Measurements from ENCODE around the gene DSG3. TPM values are rescaled to one million over a fixed set of nuclear protein-coding genes. Genes with fewer than 3 reads are reported as not detected.

DSG3 gene
- total and polyA plus RNA-seq, 5 donors from 2014 or later = not detected

GRCh38 chr18:31436825-31437224 lies 10.7 kb upstream of the DSG3 start:
- no peaks in the 10 kb centered on the region for H3K27me3 Mint-ChIP-seq
- no peaks in the 10 kb centered on the region for H3K36me3 Mint-ChIP-seq
- no peak overlapping the region for H3K4me3 Mint-ChIP-seq
- DNase-seq (no peak), ATAC-seq (ENCODE audit: low read depth in 2 of 2) (no peak)
- H3K9me3 ChIP-seq (ENCODE audit: control insufficient read depth in 2 of 2, low read length in 2 of 2) = no peaks in the 10 kb centered on the region
- H3K27me3 ChIP-seq (ENCODE audit: control insufficient read depth, insufficient read depth, low read length) = no peaks in the 10 kb centered on the region
- H3K36me3 ChIP-seq (ENCODE audit: control insufficient read depth, insufficient read depth, low read length) = no peaks in the 10 kb centered on the region
- H3K4me1 ChIP-seq (ENCODE audit: control insufficient read depth, insufficient read depth, low read length, poor library complexity, severe bottlenecking) = no peaks in the 10 kb centered on the region
- no peaks in the 10 kb centered on the region for H3K4me1 Mint-ChIP-seq
- peaks cover 0 to 15% (median 5%) of the 10 kb centered on the region in 7 donors for H3K9me3 Mint-ChIP-seq
- H3K27ac ChIP-seq (ENCODE audit: insufficient read depth, low read length, poor library complexity, severe bottlenecking) = no peak overlapping the region
- no peak overlapping the region for H3K27ac Mint-ChIP-seq
- no peak overlapping the region for H3K4me3 ChIP-seq (ENCODE audit: low read depth, low read length)

- Histone ChIP-seq H3K36me3 (ENCODE audit: control insufficient read depth, insufficient read depth, low read length) (no peaks in the 10 kb centered on the region), H3K4me3 (ENCODE audit: low read depth, low read length) (no peak overlapping the region), H3K4me1 (ENCODE audit: control insufficient read depth, insufficient read depth, low read length, poor library complexity, severe bottlenecking) (no peaks in the 10 kb centered on the region), H3K27ac (ENCODE audit: insufficient read depth, low read length, poor library complexity, severe bottlenecking) (no peak overlapping the region), H3K9me3 (ENCODE audit: control insufficient read depth in 2 of 2, low read length in 2 of 2) (no peaks in the 10 kb centered on the region), H3K27me3 (ENCODE audit: control insufficient read depth, insufficient read depth, low read length) (no peaks in the 10 kb centered on the region)
- H3K27me3 Mint-ChIP-seq = no peaks in the 10 kb centered on the region
- H3K27ac Mint-ChIP-seq = no peak overlapping the region
- DNase-seq (no peak), ATAC-seq (ENCODE audit: low read depth in 2 of 2) (no peak)
- no peaks in the 10 kb centered on the region for H3K36me3 Mint-ChIP-seq
- no peaks in the 10 kb centered on the region for H3K4me1 Mint-ChIP-seq
- H3K4me3 Mint-ChIP-seq = no peak overlapping the region
- peaks cover 0 to 11% (median 8%) of the 10 kb centered on the region in 7 donors for H3K9me3 Mint-ChIP-seq
Observed at GRCh38 chr18:31438402-31438801, 9.1 kb upstream of the DSG3 start.

- no peaks in the 10 kb centered on the region for H3K36me3 ChIP-seq (ENCODE audit: control insufficient read depth, insufficient read depth, low read length)
- no peak overlapping the region for H3K4me3 Mint-ChIP-seq
- H3K9me3 ChIP-seq (ENCODE audit: control insufficient read depth in 2 of 2, low read length in 2 of 2) = no peaks in the 10 kb centered on the region
- H3K36me3 Mint-ChIP-seq = no peaks in the 10 kb centered on the region
- no peaks in the 10 kb centered on the region for H3K27me3 Mint-ChIP-seq
- no peaks in the 10 kb centered on the region for H3K4me1 ChIP-seq (ENCODE audit: control insufficient read depth, insufficient read depth, low read length, poor library complexity, severe bottlenecking)
- no peak overlapping the region for H3K27ac Mint-ChIP-seq
- peaks cover 0 to 9% (median 6%) of the 10 kb centered on the region in 7 donors for H3K9me3 Mint-ChIP-seq
- DNase-seq (no peak), ATAC-seq (ENCODE audit: low read depth in 2 of 2) (no peak)
- no peak overlapping the region for H3K4me3 ChIP-seq (ENCODE audit: low read depth, low read length)
- H3K27ac ChIP-seq (ENCODE audit: insufficient read depth, low read length, poor library complexity, severe bottlenecking) = no peak overlapping the region
- H3K4me1 Mint-ChIP-seq = no peaks in the 10 kb centered on the region
- no peaks in the 10 kb centered on the region for H3K27me3 ChIP-seq (ENCODE audit: control insufficient read depth, insufficient read depth, low read length)
Observed at GRCh38 chr18:31439807-31440325, 7.7 kb upstream of the DSG3 start.

- Histone ChIP-seq H3K27me3 (ENCODE audit: control insufficient read depth, insufficient read depth, low read length) (no peaks in the 10 kb centered on the region), H3K27ac (ENCODE audit: insufficient read depth, low read length, poor library complexity, severe bottlenecking) (no peak overlapping the region), H3K4me3 (ENCODE audit: low read depth, low read length) (no peak overlapping the region), H3K9me3 (ENCODE audit: control insufficient read depth in 2 of 2, low read length in 2 of 2) (no peaks in the 10 kb centered on the region), H3K4me1 (ENCODE audit: control insufficient read depth, insufficient read depth, low read length, poor library complexity, severe bottlenecking) (no peaks in the 10 kb centered on the region), H3K36me3 (ENCODE audit: control insufficient read depth, insufficient read depth, low read length) (no peaks in the 10 kb centered on the region)
- no peak for ATAC-seq (ENCODE audit: low read depth in 2 of 2)
- DNase-seq = no peak
- Mint-ChIP-seq H3K27ac (no peak overlapping the region), H3K36me3 (no peaks in the 10 kb centered on the region), H3K4me3 (no peak overlapping the region), H3K9me3 (peaks cover 0 to 9% (median 2%) of the 10 kb centered on the region in 7 donors), H3K4me1 (no peaks in the 10 kb centered on the region), H3K27me3 (no peaks in the 10 kb centered on the region)
Observed at GRCh38 chr18:31440787-31441186, 6.8 kb upstream of the DSG3 start.

GRCh38 chr18:31441493-31441892 lies 6.0 kb upstream of the DSG3 start:
- Histone ChIP-seq H3K4me1 (ENCODE audit: control insufficient read depth, insufficient read depth, low read length, poor library complexity, severe bottlenecking) (no peaks in the 10 kb centered on the region), H3K27ac (ENCODE audit: insufficient read depth, low read length, poor library complexity, severe bottlenecking) (no peak overlapping the region), H3K9me3 (ENCODE audit: control insufficient read depth in 2 of 2, low read length in 2 of 2) (no peaks in the 10 kb centered on the region), H3K27me3 (ENCODE audit: control insufficient read depth, insufficient read depth, low read length) (no peaks in the 10 kb centered on the region), H3K4me3 (ENCODE audit: low read depth, low read length) (no peak overlapping the region), H3K36me3 (ENCODE audit: control insufficient read depth, insufficient read depth, low read length) (no peaks in the 10 kb centered on the region)
- H3K9me3 Mint-ChIP-seq = peaks cover 0 to 9% (median 2%) of the 10 kb centered on the region in 7 donors
- no peak overlapping the region for H3K27ac Mint-ChIP-seq
- H3K36me3 Mint-ChIP-seq = no peaks in the 10 kb centered on the region
- no peaks in the 10 kb centered on the region for H3K4me1 Mint-ChIP-seq
- DNase-seq (no peak), ATAC-seq (ENCODE audit: low read depth in 2 of 2) (no peak)
- H3K27me3 Mint-ChIP-seq = no peaks in the 10 kb centered on the region
- no peak overlapping the region for H3K4me3 Mint-ChIP-seq

GRCh38 chr18:31444142-31444541 lies 3.4 kb upstream of the DSG3 start:
- DNase-seq (no peak), ATAC-seq (ENCODE audit: low read depth in 2 of 2) (no peak)
- Mint-ChIP-seq H3K27me3 (no peaks in the 10 kb centered on the region), H3K36me3 (no peaks in the 10 kb centered on the region), H3K4me3 (no peak overlapping the region), H3K27ac (no peak overlapping the region), H3K9me3 (peaks cover 0 to 9% (median 3%) of the 10 kb centered on the region in 7 donors), H3K4me1 (no peaks in the 10 kb centered on the region)
- H3K27me3 ChIP-seq (ENCODE audit: control insufficient read depth, insufficient read depth, low read length) = no peaks in the 10 kb centered on the region
- H3K4me1 ChIP-seq (ENCODE audit: control insufficient read depth, insufficient read depth, low read length, poor library complexity, severe bottlenecking) = no peaks in the 10 kb centered on the region
- H3K9me3 ChIP-seq (ENCODE audit: control insufficient read depth in 2 of 2, low read length in 2 of 2) = no peaks in the 10 kb centered on the region
- no peaks in the 10 kb centered on the region for H3K36me3 ChIP-seq (ENCODE audit: control insufficient read depth, insufficient read depth, low read length)
- H3K27ac ChIP-seq (ENCODE audit: insufficient read depth, low read length, poor library complexity, severe bottlenecking) = no peak overlapping the region
- H3K4me3 ChIP-seq (ENCODE audit: low read depth, low read length) = no peak overlapping the region

GRCh38 chr18:31445908-31446307 lies 1.6 kb upstream of the DSG3 start:
- Histone ChIP-seq H3K9me3 (ENCODE audit: control insufficient read depth in 2 of 2, low read length in 2 of 2) (no peaks in the 10 kb centered on the region), H3K36me3 (ENCODE audit: control insufficient read depth, insufficient read depth, low read length) (no peaks in the 10 kb centered on the region), H3K27ac (ENCODE audit: insufficient read depth, low read length, poor library complexity, severe bottlenecking) (no peak overlapping the region), H3K27me3 (ENCODE audit: control insufficient read depth, insufficient read depth, low read length) (no peaks in the 10 kb centered on the region), H3K4me3 (ENCODE audit: low read depth, low read length) (no peak overlapping the region), H3K4me1 (ENCODE audit: control insufficient read depth, insufficient read depth, low read length, poor library complexity, severe bottlenecking) (no peaks in the 10 kb centered on the region)
- no peaks in the 10 kb centered on the region for H3K36me3 Mint-ChIP-seq
- no peak overlapping the region for H3K27ac Mint-ChIP-seq
- no peaks in the 10 kb centered on the region for H3K27me3 Mint-ChIP-seq
- DNase-seq (no peak), ATAC-seq (ENCODE audit: low read depth in 2 of 2) (no peak)
- peaks cover 0 to 9% (median 5%) of the 10 kb centered on the region in 7 donors for H3K9me3 Mint-ChIP-seq
- no peaks in the 10 kb centered on the region for H3K4me1 Mint-ChIP-seq
- no peak overlapping the region for H3K4me3 Mint-ChIP-seq

- no peaks in the 10 kb centered on the region for H3K27me3 ChIP-seq (ENCODE audit: control insufficient read depth, insufficient read depth, low read length)
- Mint-ChIP-seq H3K27me3 (no peaks in the 10 kb centered on the region), H3K4me3 (no peak overlapping the region), H3K4me1 (no peaks in the 10 kb centered on the region), H3K9me3 (peaks cover 0 to 9% (median 4%) of the 10 kb centered on the region in 7 donors), H3K36me3 (no peaks in the 10 kb centered on the region), H3K27ac (no peak overlapping the region)
- no peak for DNase-seq
- no peaks in the 10 kb centered on the region for H3K4me1 ChIP-seq (ENCODE audit: control insufficient read depth, insufficient read depth, low read length, poor library complexity, severe bottlenecking)
- no peak overlapping the region for H3K27ac ChIP-seq (ENCODE audit: insufficient read depth, low read length, poor library complexity, severe bottlenecking)
- H3K4me3 ChIP-seq (ENCODE audit: low read depth, low read length) = no peak overlapping the region
- no peak for ATAC-seq (ENCODE audit: low read depth in 2 of 2)
- no peaks in the 10 kb centered on the region for H3K36me3 ChIP-seq (ENCODE audit: control insufficient read depth, insufficient read depth, low read length)
- H3K9me3 ChIP-seq (ENCODE audit: control insufficient read depth in 2 of 2, low read length in 2 of 2) = no peaks in the 10 kb centered on the region
Observed at GRCh38 chr18:31446854-31447253, 687 bp upstream of the DSG3 start.
